GM12874 (cell line): ENCODE measurements around the gene EXOC4.

Experiments used
- CTCF ChIP-seq: IDR thresholded peaks from 2 replicates; pipeline ENCODE4 v1.5.1; 2011; ENCODE audit warnings: low read depth, mild to moderate bottlenecking, control low read depth, low read length, moderate library complexity; ENCODE audit not compliant: insufficient read depth

EXOC4 gene

GRCh38 chr7:133586253-133586652 is 333.4 kb downstream of the EXOC4 start:
- no peak for TF ChIP-seq CTCF

- no peak for TF ChIP-seq CTCF
Observed at GRCh38 chr7:133587903-133588302, 335.0 kb downstream of the EXOC4 start.

GRCh38 chr7:133590795-133591194 is 337.9 kb downstream of the EXOC4 start:
- no peak for TF ChIP-seq CTCF

- no peak for TF ChIP-seq CTCF
Observed at GRCh38 chr7:133591704-133592340, 338.9 kb downstream of the EXOC4 start.

- TF ChIP-seq CTCF, result no peak
Observed at GRCh38 chr7:133593561-133593960, 340.7 kb downstream of the EXOC4 start.

GRCh38 chr7:133601617-133602016 is 348.7 kb downstream of the EXOC4 start:
- TF ChIP-seq CTCF, result no peak

- TF ChIP-seq CTCF, result no peak
Observed at GRCh38 chr7:133602291-133602690, 349.4 kb downstream of the EXOC4 start.
